Activated CD4-positive, alpha-beta T cell treated with anti-CD3 and anti-CD28 coated beads, Interleukin-2, amount 10 ng/mL, durations not matched to agents 7 days and 5 days (primary cell): ENCODE data around the gene SLC41A1. TPM values are rescaled to one million over a fixed set of nuclear protein-coding genes. Genes with fewer than 3 reads are reported as not detected.
A peak's percentile ranks its signal among the peaks of the same experiment; 100 is the strongest.

ENCODE experiments used
- CTCF ChIA-PET: fragments of 350-600 bp; sonication (Branson Sonifier 250); formaldehyde crosslinking; loops from one replicate; lab custom pipeline; 2021; ENCODE audit warnings: antibody characterized with exemption; lab: Charles Lee
- POLR2A ChIA-PET: fragments of 350-600 bp; sonication (Branson Sonifier 250); formaldehyde crosslinking; loops from one replicate; lab custom pipeline; 2021; ENCODE audit warnings: antibody characterized with exemption; lab: Charles Lee
- DNase-seq: peaks from one replicate; pipeline ENCODE4 v3.0.0-alpha.2; 2020
- H3K27ac Mint-ChIP-seq: one replicate; pipeline ENCODE4 v1.8.0; 2021; ENCODE audit warnings: mild to moderate bottlenecking, moderate library complexity, mixed read lengths
- H3K27me3 Mint-ChIP-seq: one replicate; pipeline ENCODE4 v1.8.0; 2021; ENCODE audit warnings: mixed read lengths
- H3K36me3 Mint-ChIP-seq: one replicate; pipeline ENCODE4 v1.8.0; 2021; ENCODE audit warnings: low read depth, mixed read lengths
- H3K4me1 Mint-ChIP-seq: one replicate; pipeline ENCODE4 v1.8.0; 2021; ENCODE audit warnings: mixed read lengths
- H3K4me3 Mint-ChIP-seq: one replicate; pipeline ENCODE4 v1.8.0; 2021; ENCODE audit warnings: mild to moderate bottlenecking, moderate library complexity, mixed read lengths
- H3K9me3 Mint-ChIP-seq: one replicate; pipeline ENCODE4 v1.8.0; 2021; ENCODE audit warnings: mixed read lengths
- total RNA-seq, 2 experiments: library from RNA; stranded (reverse); gene quantifications; one replicate each; pipeline ENCODE4 v1.2.3, GENCODE V29; 2021

The SLC41A1 gene
- total RNA-seq, 2 experiments from 2014 or later, result 10.8 to 12.2 TPM

DNA sequence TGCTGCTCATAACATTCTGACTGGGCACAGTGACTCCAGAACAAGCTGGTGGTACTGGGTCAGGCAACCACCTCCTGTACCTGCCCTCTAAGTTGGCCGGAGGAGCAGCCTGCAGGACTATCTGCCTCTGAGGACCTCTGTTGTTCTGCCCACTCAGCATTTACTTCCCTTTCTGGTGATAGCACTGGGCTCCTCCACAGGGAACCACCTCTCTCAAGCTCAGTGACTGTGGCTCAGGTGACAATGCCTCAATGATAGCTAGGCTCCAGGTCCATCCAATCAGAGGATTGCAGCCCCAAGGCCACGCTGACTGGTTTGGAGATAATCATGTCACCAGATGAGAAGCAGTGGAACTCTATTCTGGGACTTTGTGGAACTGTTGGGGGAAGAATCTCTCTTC is 15.8 kb downstream of the SLC41A1 start:
- H3K36me3 Mint-ChIP-seq, result peaks cover 2% of the 10 kb centered on the region
- H3K27me3 Mint-ChIP-seq, result no peaks in the 10 kb centered on the region
- no peak overlapping the region for H3K4me3 Mint-ChIP-seq
- POLR2A ChIA-PET, result no interaction called here
- CTCF ChIA-PET, result interaction anchor here (0.8 to 1.5 kb wide), 4 partner anchors 10 to 138 kb away, joined by 3 to 5 read pairs (median 4); no protein-coding TSS in a partner anchor
- H3K27ac Mint-ChIP-seq, result no peak overlapping the region
- no peak for DNase-seq
- no peaks in the 10 kb centered on the region for H3K9me3 Mint-ChIP-seq
- peaks cover 4% of the 10 kb centered on the region for H3K4me1 Mint-ChIP-seq

DNA sequence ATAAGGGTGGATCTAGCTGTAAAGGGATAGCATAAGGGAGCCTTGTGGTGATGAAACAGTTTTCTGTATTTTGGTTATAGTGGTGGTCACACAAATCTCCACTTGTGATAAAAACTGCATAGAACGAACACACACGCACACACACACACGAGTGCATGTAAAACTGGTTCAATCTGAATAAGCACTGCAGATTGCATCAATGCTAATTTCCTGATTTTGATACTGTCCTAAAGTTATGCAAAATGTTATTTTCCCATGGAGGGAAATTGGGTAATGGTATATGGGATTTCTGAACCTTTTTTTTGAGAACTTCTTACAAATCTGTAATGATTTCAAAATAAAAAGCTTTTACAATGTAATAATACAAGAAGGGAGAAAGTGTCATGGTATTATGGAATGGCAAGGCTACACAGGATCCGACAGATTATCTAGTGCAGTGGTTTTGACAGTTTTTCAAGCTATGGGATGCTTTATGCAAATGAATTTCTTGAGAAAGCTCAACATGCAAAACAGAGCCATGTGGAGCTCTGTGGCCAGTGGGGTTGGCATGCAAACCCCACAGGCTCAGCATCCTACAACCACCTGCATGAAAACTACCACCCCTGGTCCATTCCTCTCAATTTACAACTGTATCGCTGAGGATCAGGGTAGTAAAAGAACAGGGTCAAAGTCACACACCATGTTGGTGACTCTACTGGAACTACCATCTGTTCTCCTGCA is 18.8 kb downstream of the SLC41A1 start:
- ChIA-PET CTCF (interaction anchor here (1.2 to 3.3 kb wide), 5 partner anchors 7 to 183 kb away, joined by 3 to 29 read pairs (median 7); no protein-coding TSS in a partner anchor), POLR2A (no interaction called here)
- H3K36me3 Mint-ChIP-seq, result no peaks in the 10 kb centered on the region

GRCh38 chr1:205792961-205793673 is 19.9 kb downstream of the SLC41A1 start:
- Mint-ChIP-seq H3K27ac (no peak overlapping the region), H3K36me3 (no peaks in the 10 kb centered on the region), H3K27me3 (no peaks in the 10 kb centered on the region), H3K9me3 (no peaks in the 10 kb centered on the region), H3K4me1 (peaks cover 1% of the 10 kb centered on the region), H3K4me3 (no peak overlapping the region)
- DNase-seq, result no peak
- CTCF ChIA-PET, result interaction anchor here (1.2 to 3.3 kb wide), 5 partner anchors 8 to 184 kb away, joined by 3 to 29 read pairs (median 6); partner anchors contain the start of gene RAB29
- POLR2A ChIA-PET, result no interaction called here

More for the DNA sequence above, 18.8 kb downstream of the SLC41A1 start:
- H3K27me3 Mint-ChIP-seq, result no peaks in the 10 kb centered on the region
- peaks cover 5% of the 10 kb centered on the region for H3K4me1 Mint-ChIP-seq
- H3K4me3 Mint-ChIP-seq, result no peak overlapping the region
- no peak for DNase-seq
- H3K27ac Mint-ChIP-seq, result no peak overlapping the region
- no peaks in the 10 kb centered on the region for H3K9me3 Mint-ChIP-seq

DNA sequence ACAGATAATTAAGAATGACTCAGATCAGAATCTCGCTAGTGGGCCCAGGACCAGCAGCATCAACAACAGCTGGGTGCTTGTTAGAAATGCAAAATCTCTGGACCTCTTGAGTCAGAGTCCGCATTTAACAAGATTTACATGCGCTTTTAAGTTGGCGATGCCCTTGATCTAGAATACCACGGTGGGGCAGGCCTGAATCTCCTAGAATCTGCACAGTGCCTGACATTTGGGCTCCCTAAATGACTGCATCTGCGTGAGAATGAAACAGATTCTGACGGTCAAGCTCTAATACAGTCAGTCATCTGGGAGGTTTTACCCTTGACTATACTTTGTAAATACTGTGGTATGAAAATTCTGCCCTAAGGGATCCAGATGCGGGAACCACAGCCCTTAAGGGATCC is 20.5 kb downstream of the SLC41A1 start:
- no peaks in the 10 kb centered on the region for H3K9me3 Mint-ChIP-seq

DNA sequence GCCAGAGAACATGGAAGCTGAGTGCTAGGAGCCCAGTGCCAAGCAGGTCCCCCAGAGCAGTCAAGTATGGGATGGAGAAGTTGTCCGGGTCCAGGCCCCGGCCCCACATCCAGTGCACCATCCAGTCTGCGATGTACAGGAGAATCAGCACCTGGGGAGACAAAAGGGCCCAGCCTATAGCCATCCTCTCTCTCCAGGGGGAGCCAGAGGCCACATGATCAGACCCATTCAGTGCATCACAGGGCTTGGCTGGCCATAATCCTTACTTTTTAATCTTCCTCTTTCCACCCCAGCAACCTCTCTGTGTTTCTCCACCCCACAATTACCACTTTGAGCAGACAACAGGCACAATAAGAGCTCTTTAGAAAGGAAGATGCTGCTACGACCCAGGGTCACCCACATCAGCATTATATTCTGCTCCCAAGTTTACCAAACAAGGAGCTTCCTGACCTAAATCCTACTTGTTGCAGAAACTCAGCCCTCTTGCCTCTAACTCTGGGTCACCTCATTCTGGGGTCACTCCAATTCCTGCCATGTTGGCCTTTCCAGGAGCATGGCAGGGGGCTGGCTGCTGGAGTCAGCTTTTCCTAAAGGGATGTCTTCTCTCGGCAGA is 21.3 kb downstream of the SLC41A1 start:
- Mint-ChIP-seq H3K4me3 (no peak overlapping the region), H3K36me3 (no peaks in the 10 kb centered on the region), H3K4me1 (peaks cover 1% of the 10 kb centered on the region), H3K9me3 (no peaks in the 10 kb centered on the region), H3K27me3 (no peaks in the 10 kb centered on the region), H3K27ac (no peak overlapping the region)
- ChIA-PET POLR2A (no interaction called here), CTCF (interaction anchor here (0.9 to 3.3 kb wide), 8 partner anchors 13 to 344 kb away, joined by 3 to 29 read pairs (median 4); partner anchors contain the start of gene RAB29)
- DNase-seq, result peak; percentile 74

More for the DNA sequence above, 20.5 kb downstream of the SLC41A1 start:
- peaks cover 1% of the 10 kb centered on the region for H3K4me1 Mint-ChIP-seq
- no peak overlapping the region for H3K27ac Mint-ChIP-seq
- no peak overlapping the region for H3K4me3 Mint-ChIP-seq
- H3K27me3 Mint-ChIP-seq, result no peaks in the 10 kb centered on the region
- ChIA-PET POLR2A (no interaction called here), CTCF (interaction anchor here (1.2 to 3.3 kb wide), 7 partner anchors 9 to 185 kb away, joined by 3 to 29 read pairs (median 5); partner anchors contain the start of gene RAB29)
- no peak for DNase-seq
- H3K36me3 Mint-ChIP-seq, result no peaks in the 10 kb centered on the region

GRCh38 chr1:205787287-205787916 is 25.6 kb downstream of the SLC41A1 start:
- ChIA-PET CTCF (interaction anchor here (1.0 to 1.2 kb wide), 3 partner anchors 15 to 93 kb away, joined by 3 to 4 read pairs (median 3); no protein-coding TSS in a partner anchor), POLR2A (no interaction called here)
- Mint-ChIP-seq H3K4me1 (peaks cover 13% of the 10 kb centered on the region), H3K4me3 (no peak overlapping the region), H3K36me3 (no peaks in the 10 kb centered on the region), H3K27ac (no peak overlapping the region), H3K27me3 (no peaks in the 10 kb centered on the region), H3K9me3 (no peaks in the 10 kb centered on the region)
- no peak for DNase-seq

DNA sequence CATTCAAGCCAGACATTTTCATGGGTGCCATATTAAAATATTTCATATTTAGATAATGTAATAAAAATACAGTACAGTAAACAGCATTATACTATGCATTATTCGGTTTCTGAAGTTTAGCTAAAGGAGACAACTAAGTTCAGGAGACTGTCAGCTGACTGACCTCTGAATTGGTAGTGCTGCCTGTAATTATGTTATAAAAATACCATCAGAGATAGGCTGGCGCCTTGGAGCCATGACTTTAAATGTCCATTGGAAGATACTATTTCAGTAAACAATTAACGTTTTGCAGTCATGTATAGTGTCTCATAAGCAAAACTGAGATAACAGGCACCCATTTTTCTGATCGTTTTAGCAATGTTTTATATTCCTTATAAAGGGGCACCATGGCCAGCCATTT is 26.4 kb downstream of the SLC41A1 start:
- Mint-ChIP-seq H3K4me3 (no peak overlapping the region), H3K36me3 (no peaks in the 10 kb centered on the region), H3K27ac (no peak overlapping the region), H3K27me3 (no peaks in the 10 kb centered on the region), H3K4me1 (peaks cover 15% of the 10 kb centered on the region), H3K9me3 (no peaks in the 10 kb centered on the region)
- DNase-seq, result no peak
- POLR2A ChIA-PET, result interaction anchor here (0.5 kb wide), 1 partner anchor 73 kb away, joined by 4 read pairs; no protein-coding TSS in a partner anchor
- CTCF ChIA-PET, result interaction anchor here (0.9 to 2.0 kb wide), 2 partner anchors 15 to 19 kb away, joined by 3 to 5 read pairs; no protein-coding TSS in a partner anchor

DNA sequence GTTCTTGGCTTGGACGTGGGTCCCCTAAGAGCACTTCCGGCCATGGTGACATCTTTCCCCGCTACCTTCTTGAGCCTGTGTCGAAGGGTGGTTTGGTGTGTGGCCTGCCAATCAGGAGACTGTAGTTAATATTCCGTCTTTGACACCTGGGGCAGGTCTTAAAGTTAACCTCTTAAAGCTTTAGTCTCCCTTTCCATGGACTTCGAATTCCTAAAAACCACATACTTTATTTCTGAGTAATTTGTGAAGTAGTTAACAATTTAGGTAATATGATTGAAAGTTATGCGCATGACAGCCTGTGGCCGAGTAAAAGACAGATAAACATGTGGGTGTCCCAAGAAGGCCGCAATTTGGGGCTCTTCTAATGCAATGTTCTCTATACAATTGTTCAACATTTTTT is 27.6 kb downstream of the SLC41A1 start:
- Mint-ChIP-seq H3K9me3 (no peaks in the 10 kb centered on the region), H3K4me1 (peaks cover 17% of the 10 kb centered on the region), H3K36me3 (no peaks in the 10 kb centered on the region), H3K27me3 (no peaks in the 10 kb centered on the region), H3K4me3 (no peak overlapping the region), H3K27ac (no peak overlapping the region)
- no peak for DNase-seq
- POLR2A ChIA-PET, result no interaction called here
- CTCF ChIA-PET, result interaction anchor here (0.6 to 2.0 kb wide), 5 partner anchors 11 to 134 kb away, joined by 3 to 5 read pairs (median 3); no protein-coding TSS in a partner anchor

DNA sequence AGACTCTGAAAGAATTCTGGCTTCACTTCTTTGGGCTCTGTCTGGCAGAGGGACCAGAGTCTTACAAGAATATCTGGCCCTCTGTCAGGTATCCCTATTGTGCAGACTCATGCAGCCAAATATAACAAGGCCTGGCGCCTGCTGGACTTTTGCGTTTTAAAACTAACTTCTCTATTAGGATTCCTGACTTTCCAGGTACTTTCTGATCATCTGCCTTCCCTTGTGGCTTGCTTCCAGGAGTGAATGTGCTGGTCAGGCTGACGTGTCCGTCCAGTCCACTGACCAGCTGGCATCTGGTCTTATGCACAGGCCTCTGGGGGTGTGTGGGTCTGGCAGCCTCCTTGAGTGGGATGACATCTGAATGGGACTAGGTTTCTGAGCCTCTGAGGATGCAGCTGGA is 29.1 kb downstream of the SLC41A1 start:
- POLR2A ChIA-PET, result no interaction called here

GRCh38 chr1:205783433-205783795 is 29.6 kb downstream of the SLC41A1 start:
- DNase-seq, result no peak
- Mint-ChIP-seq H3K9me3 (no peaks in the 10 kb centered on the region), H3K27me3 (no peaks in the 10 kb centered on the region), H3K27ac (no peak overlapping the region), H3K36me3 (no peaks in the 10 kb centered on the region), H3K4me3 (no peak overlapping the region), H3K4me1 (peaks cover 18% of the 10 kb centered on the region)
- POLR2A ChIA-PET, result no interaction called here
- CTCF ChIA-PET, result interaction anchor here (1.4 to 1.9 kb wide), 2 partner anchors 124 to 182 kb away, joined by 3 to 8 read pairs; no protein-coding TSS in a partner anchor

More for the DNA sequence above, 29.1 kb downstream of the SLC41A1 start:
- no peak for DNase-seq
- Mint-ChIP-seq H3K4me1 (peaks cover 17% of the 10 kb centered on the region), H3K4me3 (no peak overlapping the region), H3K36me3 (no peaks in the 10 kb centered on the region), H3K27ac (peak overlapping the region; percentile 57), H3K9me3 (no peaks in the 10 kb centered on the region), H3K27me3 (no peaks in the 10 kb centered on the region)
- CTCF ChIA-PET, result interaction anchor here (0.6 to 1.9 kb wide), 2 partner anchors 77 to 125 kb away, joined by 3 to 8 read pairs; no protein-coding TSS in a partner anchor

DNA sequence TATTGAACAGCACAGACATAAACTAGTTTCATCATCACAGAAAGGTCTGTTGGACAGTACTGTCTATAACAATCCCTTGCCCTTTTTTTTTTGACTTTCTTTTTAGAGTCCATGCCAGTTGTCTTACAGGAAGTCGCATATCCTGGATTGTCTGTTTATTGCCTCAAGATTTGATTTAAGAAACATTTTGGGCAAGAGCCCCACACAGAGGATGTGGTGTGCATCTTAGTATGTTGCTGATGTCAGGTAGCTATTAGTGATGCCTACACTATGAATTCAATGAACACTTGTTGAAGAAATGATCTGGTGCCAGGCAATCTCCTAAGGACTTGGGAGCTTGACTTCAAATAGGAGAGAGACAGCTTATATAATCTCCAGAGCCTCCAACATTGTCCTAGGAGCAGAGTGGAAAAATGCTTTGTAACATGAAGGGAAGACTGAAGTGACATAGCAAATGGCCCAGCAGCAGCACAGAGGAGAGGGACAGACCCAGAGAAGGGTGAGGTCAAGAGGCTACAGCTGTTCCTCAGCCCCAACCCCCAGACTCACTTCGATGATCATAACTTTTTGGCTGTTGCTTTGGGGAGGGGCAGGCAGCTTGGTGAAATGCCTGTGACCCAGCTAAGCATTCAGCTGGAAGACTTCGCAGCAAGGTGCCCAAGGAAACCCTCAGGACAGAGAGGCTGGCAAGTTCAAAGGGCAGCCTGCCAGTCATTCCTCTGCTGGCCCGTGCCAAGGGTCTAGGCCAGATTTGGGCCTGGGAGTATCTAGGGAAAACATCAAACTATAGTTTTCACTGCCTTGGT is 30.2 kb downstream of the SLC41A1 start:
- H3K36me3 Mint-ChIP-seq, result no peaks in the 10 kb centered on the region
- peak; percentile 44 for DNase-seq
- H3K4me3 Mint-ChIP-seq, result no peak overlapping the region
- H3K9me3 Mint-ChIP-seq, result no peaks in the 10 kb centered on the region
- ChIA-PET CTCF (interaction anchor here (0.7 to 1.9 kb wide), 8 partner anchors 23 to 191 kb away, joined by 3 to 8 read pairs (median 3); no protein-coding TSS in a partner anchor), POLR2A (interaction anchor here (0.6 to 0.9 kb wide), 2 partner anchors 203 to 363 kb away, joined by 3 to 5 read pairs; no protein-coding TSS in a partner anchor)
- peak overlapping the region; percentile 84 for H3K27ac Mint-ChIP-seq
- H3K27me3 Mint-ChIP-seq, result no peaks in the 10 kb centered on the region
- peaks cover 18% of the 10 kb centered on the region for H3K4me1 Mint-ChIP-seq
